Endodermal cell (in vitro differentiated cells): ENCODE measurements around the gene GCSAM. TPM values are rescaled to one million over a fixed set of nuclear protein-coding genes. Genes with fewer than 3 reads are reported as not detected.
A peak's percentile ranks its signal among the peaks of the same experiment; 100 is the strongest.

ENCODE experiments used
- DNase-seq: peaks from one replicate; pipeline ENCODE4 v3.0.0-alpha.2; 2017
- H3K27ac ChIP-seq: 2 replicates; pipeline ENCODE4 v1.5.1; 2013; ENCODE audit warnings: mild to moderate bottlenecking, low read depth, low read length, moderate library complexity
- H3K27me3 ChIP-seq: 2 replicates; pipeline ENCODE4 v1.6.1; 2013; ENCODE audit warnings: mild to moderate bottlenecking, low read length, moderate library complexity; ENCODE audit not compliant: insufficient read depth, control insufficient read depth, poor library complexity, severe bottlenecking
- H3K36me3 ChIP-seq: 2 replicates; pipeline ENCODE4 v1.7.0; 2013; ENCODE audit warnings: mild to moderate bottlenecking, low read length, moderate library complexity; ENCODE audit not compliant: control insufficient read depth, insufficient read depth
- H3K4me1 ChIP-seq: one replicate; pipeline ENCODE4 v1.7.0; 2013; ENCODE audit warnings: low read length; ENCODE audit not compliant: control insufficient read depth, insufficient read depth
- H3K4me3 ChIP-seq: 2 replicates; pipeline ENCODE4 v1.5.1; 2013; ENCODE audit warnings: mild to moderate bottlenecking, low read length, moderate library complexity
- H3K9ac ChIP-seq: 2 replicates; pipeline ENCODE4 v1.6.1; 2013; ENCODE audit warnings: mild to moderate bottlenecking, low read length, moderate library complexity; ENCODE audit not compliant: poor library complexity, severe bottlenecking; ENCODE audit errors: extremely low read depth
- H3K9me3 ChIP-seq: 2 replicates; pipeline ENCODE4 v1.6.1; 2013; ENCODE audit warnings: mild to moderate bottlenecking, low read length, moderate library complexity; ENCODE audit not compliant: control insufficient read depth
- H3K27ac Mint-ChIP-seq: 2 replicates; pipeline ENCODE4 v1.8.0; 2020; ENCODE audit warnings: mixed read lengths
- H3K27me3 Mint-ChIP-seq: 2 replicates; pipeline ENCODE4 v1.8.0; 2021; ENCODE audit warnings: mild to moderate bottlenecking, mixed read lengths; ENCODE audit not compliant: insufficient read depth
- H3K36me3 Mint-ChIP-seq: 2 replicates; pipeline ENCODE4 v1.8.0; 2020; ENCODE audit warnings: low read depth, mixed read lengths
- H3K4me1 Mint-ChIP-seq: 2 replicates; pipeline ENCODE4 v1.8.0; 2020; ENCODE audit warnings: mixed read lengths
- H3K4me3 Mint-ChIP-seq: 2 replicates; pipeline ENCODE4 v1.8.0; 2020; ENCODE audit warnings: mild to moderate bottlenecking, moderate library complexity, mixed read lengths
- H3K9me3 Mint-ChIP-seq: 2 replicates; pipeline ENCODE4 v1.8.0; 2020; ENCODE audit warnings: mild to moderate bottlenecking, mixed read lengths
- WGBS, 2 experiments: methylation state at CpG; one replicate each; pipeline versions ENCODE4 v1.1.5 to v1.1.7; 2013; ENCODE audit warnings: missing lambda C conversion rate in 2 of 2, mixed read lengths in 1 of 2; ENCODE audit not compliant: insufficient coverage in 1 of 2, insufficient read length in 1 of 2; 5-methylcytosine and 5-hydroxymethylcytosine counted together
- total RNA-seq, 2 donors: library from RNA; stranded (reverse); fragmentation: NEBNext Ultra II Directional in 1 of 2; extraction: Animal tissue kit (Norgen Biotek cat#: 25700) in 1 of 2; gene quantifications; 2 replicates in 1 of 2; 3 replicates in 1 of 2; pipeline ENCODE4 v1.2.1, GENCODE V29; 2021
- TF ChIP-seq, protein P1 (sequence below): fragments of 200-600 bp; sonication (generic); conservative IDR thresholded peaks from 2 replicates; pipeline ENCODE4 v1.5.0; 2021; ENCODE audit warnings: antibody characterized with exemption, mild to moderate bottlenecking

The GCSAM gene
- total RNA-seq, 2 donors from 2014 or later: not detected

DNA sequence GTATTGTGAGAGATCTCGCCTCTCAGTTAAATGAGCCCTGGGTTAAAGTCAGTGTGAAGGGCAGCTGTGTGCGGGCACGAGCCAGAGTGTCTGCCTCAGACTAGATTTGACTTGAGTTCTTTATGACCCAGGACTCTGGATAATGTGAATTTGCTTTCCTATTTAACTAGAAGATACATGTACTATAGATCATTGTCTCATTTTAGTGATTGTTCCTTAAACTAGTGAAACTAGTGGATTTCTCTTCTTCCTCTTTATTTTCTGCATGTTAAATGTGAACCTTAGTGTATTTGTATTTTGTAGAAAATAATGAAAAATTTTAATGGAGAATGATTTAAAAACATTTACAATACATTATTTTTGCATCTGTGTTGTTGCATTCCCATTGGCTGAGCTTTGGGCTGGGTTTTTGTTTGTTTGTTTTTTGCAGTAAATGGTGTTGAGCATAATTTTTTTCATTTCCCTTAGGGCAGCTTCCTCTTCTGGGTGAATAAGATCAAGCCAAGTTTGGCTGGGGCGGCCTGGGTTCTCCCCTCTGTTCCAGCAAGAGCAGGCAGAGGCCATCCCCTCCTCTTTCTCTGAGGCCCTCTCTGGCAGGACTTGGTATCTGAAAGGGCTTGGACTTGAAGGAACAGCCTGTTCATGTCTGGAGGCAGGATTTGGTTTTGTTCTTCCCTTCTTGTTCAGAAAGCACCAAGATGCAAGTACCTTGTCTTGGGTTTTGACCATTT lies 15.0 kb downstream of the GCSAM start:
- WGBS, 2 experiments: 96 to 98% methylated on average over 3 to 4 of the region's 4 CpGs
- Mint-ChIP-seq H3K9me3 (no peaks in the 10 kb centered on the region), H3K4me3 (no peak overlapping the region), H3K27ac (no peak overlapping the region), H3K27me3 (no peaks in the 10 kb centered on the region), H3K4me1 (peaks cover 24% of the 10 kb centered on the region), H3K36me3 (no peaks in the 10 kb centered on the region)
- Histone ChIP-seq H3K36me3 (peaks cover 21% of the 10 kb centered on the region), H3K4me1 (peaks cover 8% of the 10 kb centered on the region), H3K4me3 (no peak overlapping the region), H3K9ac (no peak overlapping the region), H3K27ac (no peak overlapping the region), H3K27me3 (no peaks in the 10 kb centered on the region), H3K9me3 (no peaks in the 10 kb centered on the region)
- DNase-seq: peak; percentile 60
- TF ChIP-seq, protein P1, sequence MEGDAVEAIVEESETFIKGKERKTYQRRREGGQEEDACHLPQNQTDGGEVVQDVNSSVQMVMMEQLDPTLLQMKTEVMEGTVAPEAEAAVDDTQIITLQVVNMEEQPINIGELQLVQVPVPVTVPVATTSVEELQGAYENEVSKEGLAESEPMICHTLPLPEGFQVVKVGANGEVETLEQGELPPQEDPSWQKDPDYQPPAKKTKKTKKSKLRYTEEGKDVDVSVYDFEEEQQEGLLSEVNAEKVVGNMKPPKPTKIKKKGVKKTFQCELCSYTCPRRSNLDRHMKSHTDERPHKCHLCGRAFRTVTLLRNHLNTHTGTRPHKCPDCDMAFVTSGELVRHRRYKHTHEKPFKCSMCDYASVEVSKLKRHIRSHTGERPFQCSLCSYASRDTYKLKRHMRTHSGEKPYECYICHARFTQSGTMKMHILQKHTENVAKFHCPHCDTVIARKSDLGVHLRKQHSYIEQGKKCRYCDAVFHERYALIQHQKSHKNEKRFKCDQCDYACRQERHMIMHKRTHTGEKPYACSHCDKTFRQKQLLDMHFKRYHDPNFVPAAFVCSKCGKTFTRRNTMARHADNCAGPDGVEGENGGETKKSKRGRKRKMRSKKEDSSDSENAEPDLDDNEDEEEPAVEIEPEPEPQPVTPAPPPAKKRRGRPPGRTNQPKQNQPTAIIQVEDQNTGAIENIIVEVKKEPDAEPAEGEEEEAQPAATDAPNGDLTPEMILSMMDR: peak; percentile 63

DNA sequence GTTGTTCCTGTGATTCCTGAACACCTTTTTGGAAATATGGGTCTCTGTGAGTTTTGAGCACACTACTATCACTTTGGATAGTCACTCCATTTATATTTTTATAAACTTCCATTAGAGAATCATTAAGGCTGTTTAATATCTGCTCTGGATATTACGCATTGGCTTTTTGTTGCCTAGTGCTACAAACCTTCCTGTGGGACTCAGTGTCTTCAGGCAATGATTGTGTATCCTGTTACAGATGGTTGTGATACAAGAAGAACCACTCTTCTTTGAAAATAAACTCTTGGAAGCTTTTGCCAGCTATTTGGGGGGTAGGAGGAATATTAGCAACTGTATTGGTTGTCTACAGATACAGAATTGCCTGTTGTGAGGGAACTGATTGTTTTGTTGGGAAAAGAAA lies 15.6 kb downstream of the GCSAM start:
- no peak for DNase-seq
- H3K4me1 Mint-ChIP-seq: peaks cover 24% of the 10 kb centered on the region
- no peaks in the 10 kb centered on the region for H3K36me3 Mint-ChIP-seq
- Histone ChIP-seq H3K27me3 (no peaks in the 10 kb centered on the region), H3K4me3 (no peak overlapping the region), H3K36me3 (peaks cover 26% of the 10 kb centered on the region), H3K4me1 (peaks cover 8% of the 10 kb centered on the region), H3K9me3 (no peaks in the 10 kb centered on the region), H3K9ac (no peak overlapping the region), H3K27ac (no peak overlapping the region)
- no peak overlapping the region for H3K27ac Mint-ChIP-seq
- no peak overlapping the region for H3K4me3 Mint-ChIP-seq
- TF ChIP-seq, protein P1: no peak
- H3K27me3 Mint-ChIP-seq: no peaks in the 10 kb centered on the region
- H3K9me3 Mint-ChIP-seq: no peaks in the 10 kb centered on the region
- WGBS, 2 experiments: 95% methylated on average over 1 of the region's 1 CpG; no CpG with 5 or more reads in 1 of the 2 experiments

DNA sequence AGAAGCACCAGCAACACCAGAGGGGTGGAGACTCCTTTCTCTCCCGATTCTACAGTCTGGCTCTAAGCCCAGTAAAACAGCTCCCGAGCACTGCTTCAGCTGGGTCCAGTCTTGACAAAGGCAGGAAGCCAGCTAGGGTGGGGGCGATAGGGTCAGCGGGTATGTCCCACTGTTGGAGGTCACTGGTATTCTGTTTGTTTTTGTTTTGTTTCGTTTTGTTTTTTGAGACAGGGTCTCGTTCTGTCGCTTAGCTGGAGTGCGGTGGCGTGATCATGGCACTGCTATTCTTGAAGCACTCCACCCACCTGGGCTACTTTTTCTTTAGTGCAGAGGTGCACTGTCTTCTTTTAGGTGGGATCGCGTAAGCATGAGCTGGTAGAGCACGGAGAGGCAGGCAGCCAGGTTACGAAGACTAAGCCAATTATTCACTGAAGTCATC lies 16.3 kb downstream of the GCSAM start:
- peaks cover 26% of the 10 kb centered on the region for H3K36me3 ChIP-seq
- no peak for DNase-seq
- Mint-ChIP-seq H3K27ac (no peak overlapping the region), H3K4me3 (no peak overlapping the region), H3K36me3 (no peaks in the 10 kb centered on the region), H3K27me3 (no peaks in the 10 kb centered on the region), H3K4me1 (peaks cover 24% of the 10 kb centered on the region), H3K9me3 (no peaks in the 10 kb centered on the region)
- 93 to 94% methylated on average over 8 to 13 of the region's 13 CpGs for WGBS, 2 experiments
- H3K27me3 ChIP-seq: no peaks in the 10 kb centered on the region
- TF ChIP-seq, protein P1: no peak
- no peak overlapping the region for H3K4me3 ChIP-seq
- no peak overlapping the region for H3K9ac ChIP-seq
- H3K9me3 ChIP-seq: no peaks in the 10 kb centered on the region
- H3K4me1 ChIP-seq: peaks cover 8% of the 10 kb centered on the region
- no peak overlapping the region for H3K27ac ChIP-seq
